NCI-H82 (cell line): ENCODE data around the gene BCO1.

Source experiments
- DNase-seq: peaks from one replicate; lab custom pipeline; 2025; lab: John Stamatoyannopoulos, UW

The BCO1 gene

DNA sequence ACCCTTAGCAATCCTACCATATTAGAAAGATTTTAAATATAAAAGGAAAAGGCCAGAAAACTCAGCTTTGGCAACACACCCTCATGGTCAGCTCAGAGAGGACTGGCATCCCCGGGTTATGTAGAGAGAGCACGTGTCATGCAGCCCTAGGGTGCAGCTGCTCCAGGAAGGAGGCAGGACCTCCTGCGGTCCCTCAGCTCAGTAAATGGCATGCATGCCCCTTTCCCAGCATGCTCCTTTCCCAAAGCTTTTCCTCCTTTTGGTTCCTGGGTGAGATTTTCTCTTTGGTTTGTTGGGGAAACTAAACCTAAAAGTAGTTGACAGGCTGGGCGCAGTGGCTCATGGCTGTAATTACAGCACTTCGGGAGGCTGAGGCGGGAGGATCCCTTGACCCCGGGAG is 80.2 kb downstream of the BCO1 start:
- DNase-seq, result peak; percentile 1

DNA sequence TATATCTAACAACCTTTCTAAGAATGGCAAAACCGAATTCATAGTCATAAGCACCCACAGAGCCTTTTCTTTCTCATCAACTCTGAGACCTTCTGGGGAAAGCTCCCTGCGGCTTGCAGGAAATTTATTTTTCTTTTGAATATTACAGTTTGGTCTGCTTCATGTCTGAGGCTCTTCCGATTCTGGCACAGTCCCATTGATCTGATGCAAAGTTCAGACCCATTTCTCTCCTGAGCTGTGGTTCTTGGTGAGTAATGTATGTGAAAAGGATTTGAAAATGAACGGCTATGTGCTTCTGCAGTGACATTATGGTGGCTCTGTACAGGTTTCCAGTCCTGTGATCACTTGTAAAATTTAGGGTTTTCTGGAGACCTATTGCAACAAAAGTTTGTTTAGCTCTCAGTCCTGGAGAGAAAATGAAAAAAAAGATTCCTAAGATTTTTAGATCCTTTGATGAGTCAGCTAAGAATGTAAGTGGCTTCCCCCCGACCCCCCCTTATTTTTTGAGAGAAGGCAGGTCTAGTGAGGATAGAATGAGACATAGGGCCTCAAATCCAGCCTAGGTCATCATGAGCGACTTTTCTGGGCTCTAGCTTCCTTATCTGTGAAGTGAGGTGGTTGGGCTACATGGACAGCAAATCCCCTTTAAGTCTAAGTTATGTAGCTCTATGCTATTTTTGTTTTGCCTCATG is 80.9 kb downstream of the BCO1 start:
- DNase-seq, result no peak

DNA sequence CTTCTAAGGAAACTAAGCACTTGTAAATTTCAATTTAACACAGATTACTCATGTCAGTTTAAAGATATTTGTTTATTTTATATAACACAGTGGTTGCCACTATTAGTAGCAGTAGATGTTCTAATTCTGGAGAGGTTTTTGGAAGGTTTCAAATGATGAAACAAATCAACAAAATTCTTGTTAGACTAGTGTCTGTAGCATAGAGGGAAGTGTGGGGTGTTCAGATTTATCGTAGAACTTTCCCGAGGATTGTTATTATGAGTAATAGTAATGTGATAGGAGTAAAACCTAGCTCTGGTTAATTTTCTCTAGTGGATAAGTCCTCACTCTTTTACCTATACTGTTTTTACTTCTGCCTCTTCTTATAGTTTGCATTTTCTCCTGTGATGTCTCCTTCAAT is 82.5 kb downstream of the BCO1 start:
- DNase-seq, result no peak

DNA sequence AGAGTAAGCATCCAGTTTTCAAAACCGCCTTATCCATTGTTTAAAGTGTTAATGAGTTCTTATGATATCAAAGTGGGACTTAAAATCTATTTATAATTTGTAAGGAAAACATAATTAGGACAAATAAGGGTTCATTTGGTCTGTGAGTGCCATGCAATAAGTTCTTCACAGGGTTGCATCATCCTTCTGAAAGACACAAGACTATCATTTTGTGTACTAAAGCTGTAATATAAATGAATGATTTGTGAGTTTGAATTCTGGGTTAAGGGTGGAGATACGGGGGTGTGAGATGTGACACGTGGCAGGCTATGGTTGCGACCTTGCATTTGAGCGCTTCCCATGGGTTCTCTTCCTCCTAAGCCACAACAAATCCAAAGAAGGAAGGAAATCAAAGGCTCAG is 83.0 kb downstream of the BCO1 start:
- DNase-seq, result no peak

DNA sequence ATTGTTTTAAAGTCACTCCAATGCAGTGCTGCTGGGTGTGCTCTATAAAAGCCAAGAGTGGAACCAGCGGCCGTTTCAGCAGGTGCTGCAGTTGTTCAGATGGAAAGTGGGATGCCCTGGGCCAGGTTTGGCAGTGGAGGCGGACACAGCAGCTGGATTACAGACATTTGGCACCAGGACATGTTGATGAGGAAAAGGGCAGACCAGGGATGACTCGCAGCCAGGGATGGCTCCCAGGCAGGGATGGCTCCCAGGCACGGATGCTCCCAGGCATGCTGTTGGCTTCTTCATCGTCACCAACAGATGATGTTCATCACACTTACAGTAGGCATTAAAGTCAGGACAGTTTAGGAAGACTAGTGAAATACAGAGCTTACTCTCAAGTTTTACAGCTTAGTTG is 86.3 kb downstream of the BCO1 start:
- DNase-seq, result no peak

DNA sequence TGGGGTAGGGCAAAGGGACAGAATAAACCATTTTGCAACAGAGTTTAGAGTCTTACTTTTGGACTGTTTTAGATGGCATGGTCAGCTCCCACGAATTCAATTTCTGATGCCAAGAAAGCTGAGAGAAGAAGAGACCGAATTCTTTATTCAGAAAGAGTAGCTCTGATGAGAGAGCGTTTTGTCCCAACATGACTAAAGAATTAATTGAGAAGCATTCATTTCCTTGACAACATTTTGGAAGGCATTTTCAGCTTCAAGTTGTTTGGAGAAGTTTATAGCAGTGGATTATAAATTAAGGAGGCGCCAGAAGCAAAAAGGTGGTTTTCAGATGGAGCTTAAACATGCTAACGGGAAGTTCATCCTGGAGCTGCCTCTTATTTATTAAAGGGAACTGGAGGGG is 88.5 kb downstream of the BCO1 start:
- DNase-seq, result no peak

DNA sequence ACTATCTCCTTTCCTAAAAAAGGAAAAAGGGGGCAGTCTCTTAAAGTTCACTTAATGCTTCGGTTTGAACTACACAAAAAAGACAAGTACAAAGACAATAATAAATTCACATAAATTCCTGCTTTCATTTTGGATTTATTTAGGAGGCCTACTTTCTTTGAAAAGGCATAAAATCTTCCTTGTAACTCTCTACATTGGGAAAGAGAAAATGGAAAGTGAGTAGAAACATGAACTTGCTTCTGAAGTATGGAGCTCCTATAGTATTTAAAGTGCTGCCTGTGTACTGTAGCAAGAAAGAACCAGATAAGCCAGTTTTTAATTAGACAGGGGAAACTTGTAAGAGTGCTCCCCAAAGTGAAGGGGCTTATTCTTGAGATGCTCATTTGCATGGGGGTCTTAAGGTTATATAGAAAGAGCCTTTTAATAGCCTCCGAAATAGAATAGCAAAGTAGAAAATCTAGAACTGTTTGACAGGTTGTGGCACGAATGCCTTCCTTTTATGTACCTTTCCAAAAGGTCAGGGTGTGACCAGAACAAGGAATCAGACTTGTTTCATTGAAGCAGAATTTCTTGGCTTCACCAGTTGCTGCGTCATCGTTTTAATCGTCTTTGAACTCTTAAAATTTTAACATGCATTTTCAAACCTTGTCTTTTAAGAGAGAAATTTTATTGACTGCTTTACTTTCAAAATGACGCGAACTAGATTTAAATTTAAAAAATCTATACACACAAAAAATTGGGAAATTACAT is 89.1 kb downstream of the BCO1 start:
- no peak for DNase-seq

DNA sequence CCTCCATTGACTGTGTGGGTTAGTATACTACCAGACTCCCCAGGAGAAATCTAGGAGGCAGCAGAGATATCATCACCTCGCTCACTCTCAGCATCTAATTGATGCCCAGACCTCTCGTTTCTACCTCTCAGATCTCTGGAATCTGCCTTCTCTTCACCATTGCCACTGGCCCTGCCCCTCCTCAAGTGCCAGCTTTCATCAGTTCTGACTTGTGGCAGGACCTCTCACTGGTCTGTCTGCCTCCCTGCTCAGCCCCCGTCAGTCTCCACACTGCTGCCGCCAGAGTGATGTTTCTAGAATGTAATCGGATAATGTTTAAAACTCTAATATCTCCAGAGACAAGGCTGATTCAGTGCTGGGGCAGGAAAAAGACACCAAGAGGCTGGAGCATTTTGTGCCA is 91.5 kb downstream of the BCO1 start:
- no peak for DNase-seq

DNA sequence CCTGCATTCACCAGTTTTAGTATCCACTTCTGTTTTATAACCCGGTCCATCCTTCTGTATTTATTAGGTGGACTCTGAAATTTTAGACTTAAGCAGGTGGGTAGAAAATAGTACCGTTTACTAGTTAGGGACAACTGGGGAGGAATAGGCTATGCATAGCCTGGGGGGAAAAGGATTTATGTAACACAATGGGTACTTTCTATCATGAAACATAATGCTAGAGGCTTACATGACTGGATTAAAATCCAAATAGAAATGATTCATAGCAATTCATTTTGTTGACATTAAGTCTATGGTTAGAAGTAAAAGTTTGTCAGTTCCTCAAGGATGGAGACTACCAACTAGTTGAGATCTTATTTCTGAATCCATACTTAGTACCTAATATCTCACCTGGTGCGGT is 94.9 kb downstream of the BCO1 start:
- DNase-seq, result no peak

DNA sequence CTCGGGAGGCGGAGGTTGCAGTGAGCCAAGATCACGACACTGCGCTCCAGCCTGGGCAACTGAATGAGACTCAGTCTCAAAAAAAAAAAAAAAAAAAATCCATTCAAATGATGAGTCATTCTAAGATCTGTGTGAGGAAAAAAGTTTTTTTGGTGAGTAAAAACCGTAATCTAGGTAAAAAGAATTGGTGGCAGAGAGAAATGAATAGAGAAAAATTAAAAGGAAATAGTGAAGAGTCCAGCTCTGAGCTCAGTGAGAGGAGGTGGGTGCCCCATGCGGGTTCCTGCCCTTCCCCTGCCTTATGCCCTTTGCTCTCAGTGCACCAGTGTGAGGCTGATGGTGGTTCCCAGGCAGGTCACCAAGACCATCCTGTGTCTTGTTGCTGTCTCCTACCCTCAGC is 97.2 kb downstream of the BCO1 start:
- DNase-seq, result no peak

DNA sequence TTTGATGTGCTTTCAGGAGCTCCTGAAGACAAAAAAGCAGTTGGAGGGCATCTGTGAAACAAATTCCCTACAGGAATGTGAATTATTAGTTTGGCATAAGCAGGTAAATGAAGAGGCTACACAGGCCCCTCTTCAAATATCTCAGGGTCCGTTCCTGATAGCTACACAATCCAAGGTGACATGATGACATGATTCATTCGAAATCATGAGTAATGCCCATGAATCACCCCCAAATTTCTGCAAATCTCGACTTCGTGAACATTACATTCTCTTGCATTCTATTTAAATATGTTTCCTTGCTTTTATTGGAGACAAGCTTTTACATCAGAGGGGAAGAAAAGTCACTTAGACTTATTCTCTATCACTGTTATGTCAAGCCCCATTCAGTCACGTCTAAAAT is 98.6 kb downstream of the BCO1 start:
- DNase-seq, result no peak
